HG02852 (cell line): ENCODE data around the gene KLRG1.

Experiments
- ATAC-seq: cut with Tn5 transposase; IDR thresholded peaks from one replicate; pipeline ENCODE4 v1.9.1; 2021; ENCODE audit warnings: mild to moderate bottlenecking, moderate library complexity; ENCODE audit not compliant: unreplicated experiment

KLRG1 gene

DNA sequence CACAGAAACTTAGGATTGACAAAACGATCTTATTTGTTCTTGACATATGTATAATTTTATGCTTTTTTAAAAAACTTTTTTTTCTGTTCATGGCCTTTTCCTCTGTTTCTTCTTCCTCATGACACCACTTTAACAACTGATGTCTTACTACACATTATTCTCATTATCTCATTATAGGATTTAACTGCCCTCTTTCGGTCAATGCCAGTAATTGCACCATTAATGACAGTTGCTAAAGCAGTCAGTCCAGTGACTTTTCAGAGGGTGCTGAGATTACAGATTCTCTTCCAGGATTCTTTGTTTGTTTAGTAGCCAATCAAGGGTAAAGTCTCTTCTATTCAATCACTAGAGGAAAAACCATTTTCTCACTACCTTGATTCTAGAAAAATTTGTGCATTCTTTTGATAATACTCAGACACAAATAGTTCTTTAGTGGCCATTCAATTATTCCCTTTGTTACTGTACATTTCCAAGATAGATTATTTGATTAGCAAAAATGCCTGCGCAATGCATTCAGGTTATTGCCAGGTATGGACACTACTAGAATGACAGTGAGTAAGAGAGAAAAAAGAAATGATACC, 50.1 kb downstream of the KLRG1 start:
- peak; percentile 52 for ATAC-seq

DNA sequence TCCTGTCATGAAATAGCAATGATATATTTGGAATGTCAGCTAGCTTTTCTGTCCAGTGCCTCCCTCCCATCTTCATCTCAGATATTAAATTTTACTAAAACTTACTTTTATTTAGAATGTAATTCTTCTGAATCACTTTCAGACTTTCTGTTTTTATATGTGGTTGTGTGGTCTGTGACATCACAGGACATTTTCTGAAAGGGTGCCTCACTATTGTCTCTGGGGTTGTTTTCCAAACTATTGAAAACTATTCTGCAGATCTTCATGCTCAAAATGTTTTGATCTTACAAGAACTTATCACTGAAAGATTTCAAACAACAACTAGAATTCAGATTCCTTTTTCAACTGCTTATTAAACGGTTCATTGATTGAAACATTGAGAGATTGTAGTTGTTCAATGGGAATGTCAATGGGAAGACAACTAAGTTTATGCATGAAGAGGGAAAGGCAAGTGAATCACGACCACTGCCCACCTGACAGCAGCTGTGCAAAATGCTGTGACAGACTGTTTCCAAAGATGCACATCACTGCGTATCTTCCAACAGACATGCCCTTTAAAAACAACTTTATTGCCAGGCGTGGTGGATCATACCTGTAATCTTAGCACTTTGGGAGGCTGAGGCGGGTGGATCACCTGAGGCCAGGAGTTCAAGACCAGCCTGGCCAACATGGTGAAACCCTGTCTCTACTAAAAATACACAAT, 51.3 kb downstream of the KLRG1 start:
- ATAC-seq, result no peak

DNA sequence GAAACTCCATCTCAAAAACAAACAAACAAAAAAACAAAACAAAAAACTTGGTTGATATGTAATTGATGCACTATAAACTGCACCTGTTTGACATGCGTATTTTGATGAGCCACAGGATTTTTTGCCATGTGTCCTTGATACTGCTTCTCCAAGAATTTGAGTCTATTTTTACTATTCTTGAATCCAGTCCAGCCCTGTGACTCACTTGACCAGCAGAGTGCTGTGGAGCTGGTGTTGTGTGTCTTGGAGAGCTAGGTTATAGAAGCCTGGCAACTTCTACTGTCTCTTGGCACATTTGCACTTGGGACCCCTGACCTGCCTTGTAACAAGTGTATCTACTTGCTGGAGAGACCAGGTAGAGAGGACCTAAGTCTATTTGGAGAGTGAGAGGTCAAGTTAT, 52.0 kb downstream of the KLRG1 start:
- ATAC-seq, result no peak

DNA sequence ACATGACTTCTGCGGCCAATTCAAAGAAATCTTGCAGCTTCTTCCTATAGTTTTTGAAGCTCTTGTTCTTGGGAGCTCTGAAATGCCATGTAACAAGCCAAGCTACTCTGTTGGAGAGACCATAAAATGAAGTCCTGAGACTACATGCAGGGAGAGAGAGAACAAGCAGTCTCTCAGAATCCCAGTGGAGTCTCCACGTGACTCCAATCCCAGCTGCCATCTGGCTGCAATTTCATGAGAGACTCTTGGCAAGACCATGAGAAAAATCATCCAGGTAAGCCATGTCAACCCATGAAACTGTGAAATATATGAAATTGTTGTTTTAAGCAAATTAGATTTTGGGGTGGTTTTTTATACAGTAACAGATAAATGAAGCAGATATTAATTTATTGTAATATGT, 54.4 kb downstream of the KLRG1 start:
- ATAC-seq, result no peak

DNA sequence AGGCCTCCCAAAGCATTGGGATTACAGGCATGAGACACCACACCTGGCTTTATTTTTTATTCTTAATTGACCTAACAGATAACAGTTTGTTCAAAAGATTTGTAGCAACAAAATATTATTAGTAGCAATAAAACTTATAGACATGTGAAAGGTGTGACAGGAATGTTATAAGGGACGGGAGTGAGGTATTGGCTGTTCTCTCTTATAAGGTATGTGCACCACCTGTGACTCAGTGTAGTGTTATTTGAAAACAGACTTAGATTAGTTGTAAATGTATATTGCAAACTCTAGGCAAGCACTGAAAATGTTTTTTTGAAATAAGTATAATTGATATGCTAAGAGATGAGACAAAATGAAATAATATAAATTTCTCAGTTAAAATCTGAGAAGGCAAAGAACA, 57.8 kb downstream of the KLRG1 start:
- ATAC-seq, result no peak

DNA sequence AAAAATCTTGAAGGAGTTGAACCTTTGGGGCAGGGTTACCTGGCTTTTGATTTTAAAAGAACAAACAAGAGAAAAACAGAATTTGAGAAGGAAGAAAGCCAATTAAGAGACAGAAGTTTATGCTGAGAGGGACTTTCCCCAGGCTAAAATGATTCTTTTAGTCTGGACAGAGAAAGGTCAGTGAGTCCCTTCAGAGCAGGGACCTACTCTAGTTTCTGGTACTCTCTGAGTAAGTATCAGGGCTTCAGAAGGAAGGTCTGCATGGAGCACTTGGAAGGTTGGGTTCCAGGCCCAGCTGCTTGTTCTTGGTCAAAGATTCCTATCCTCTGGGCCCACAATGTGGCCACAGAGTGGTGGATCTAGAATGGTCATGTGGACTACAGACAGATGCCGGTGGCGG, 59.6 kb downstream of the KLRG1 start:
- ATAC-seq, result no peak

DNA sequence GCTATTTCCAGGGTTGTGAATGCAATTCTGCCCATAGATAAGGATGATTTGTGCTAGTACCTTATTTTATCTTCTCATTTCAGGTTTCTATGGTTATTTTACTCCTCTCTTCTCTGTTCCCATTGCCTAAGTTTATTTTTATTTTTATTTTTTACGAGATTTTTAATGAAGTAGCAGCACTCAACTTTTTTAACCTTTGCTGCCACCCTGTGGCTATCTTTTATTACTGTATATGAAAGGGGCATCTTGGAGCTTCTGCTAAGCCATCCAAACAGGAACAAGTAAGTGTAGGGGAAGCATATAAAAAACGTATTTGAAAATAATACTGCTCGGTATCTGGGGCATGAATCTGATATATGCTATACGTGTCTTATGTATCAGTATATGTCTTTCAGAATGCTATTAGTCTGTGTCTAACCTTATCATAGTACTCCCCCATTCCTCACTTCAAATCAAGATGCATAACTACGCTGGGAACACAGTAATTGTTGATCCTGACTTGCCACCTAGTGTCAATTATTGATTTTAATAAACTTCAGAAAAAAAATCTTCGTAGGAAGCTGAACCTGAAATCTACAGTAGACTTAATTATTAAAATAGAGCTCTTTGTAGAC, 60.3 kb downstream of the KLRG1 start:
- no peak for ATAC-seq

DNA sequence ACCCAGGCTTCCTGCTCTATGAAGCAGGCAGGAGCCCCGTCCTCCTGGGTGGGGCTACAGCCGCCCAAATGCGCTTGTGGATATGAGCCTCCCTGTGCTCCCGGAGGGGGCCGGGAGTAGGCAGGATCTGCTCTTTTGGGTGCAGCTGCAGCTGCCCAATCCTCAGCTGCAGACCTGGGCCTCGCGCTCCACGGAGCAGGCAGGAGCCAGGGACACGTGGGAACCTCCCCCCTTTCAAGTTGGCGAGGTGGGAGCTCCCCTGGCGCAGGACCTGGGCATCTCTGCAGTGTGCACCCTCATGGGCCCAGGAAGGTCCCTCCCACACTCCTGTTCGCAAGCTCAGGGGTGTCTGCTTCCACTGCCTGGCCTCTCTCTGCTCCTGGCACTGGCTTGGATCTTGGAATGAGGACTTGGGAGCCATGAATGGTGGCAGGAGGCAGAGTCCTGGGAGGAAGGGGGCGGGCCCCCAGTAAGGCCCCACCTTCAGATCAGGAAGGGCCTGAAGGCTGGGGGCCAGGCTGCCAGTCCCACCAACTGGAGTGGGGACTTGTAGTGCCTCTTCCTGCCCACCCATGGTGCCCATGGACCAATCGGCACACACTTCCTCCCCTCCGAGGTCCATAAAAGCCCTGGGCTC, 61.3 kb downstream of the KLRG1 start:
- ATAC-seq, result no peak

DNA sequence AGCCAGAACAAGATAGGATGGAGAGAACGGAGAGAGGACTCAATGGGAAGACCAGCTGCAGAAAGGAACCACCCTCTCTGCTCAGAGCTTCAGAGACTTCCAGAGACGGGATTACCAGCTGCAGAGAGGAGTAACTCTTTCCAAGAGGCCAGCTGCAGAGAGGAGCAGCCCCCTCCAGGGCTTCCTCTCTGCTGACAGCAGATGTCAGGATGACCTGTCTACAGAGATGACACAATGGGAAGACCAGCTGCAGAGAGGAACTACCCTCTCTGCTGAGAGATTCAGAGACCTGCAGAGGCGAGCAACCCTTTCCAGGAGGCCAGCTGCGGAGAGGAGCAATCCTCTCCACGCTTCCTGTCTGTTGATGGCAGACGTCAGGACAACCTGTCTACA, 61.8 kb downstream of the KLRG1 start:
- no peak for ATAC-seq

DNA sequence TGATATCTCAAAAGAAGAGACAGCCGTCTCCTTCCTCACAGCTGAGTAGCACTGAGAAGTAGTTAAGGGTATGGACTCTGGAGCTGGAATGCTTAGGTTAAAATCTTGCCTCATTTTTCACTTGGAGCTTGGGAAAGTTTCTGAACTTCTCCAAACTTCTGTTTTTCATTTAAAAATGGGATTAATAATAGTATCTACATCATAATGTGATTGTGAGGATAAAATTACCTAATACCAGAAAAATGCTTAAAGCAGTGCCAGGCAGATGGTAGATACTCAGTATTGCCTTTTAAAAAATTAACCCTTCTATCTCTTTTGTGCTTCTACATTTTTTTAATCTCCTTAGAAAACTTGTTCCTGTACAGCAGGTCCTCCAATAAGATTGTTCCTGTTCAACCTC, 63.3 kb downstream of the KLRG1 start:
- ATAC-seq, result no peak
